ENCODE data around the gene SATB2.
A peak's percentile ranks its signal among the peaks of the same experiment; 100 is the strongest.

The SATB2 gene

DNA sequence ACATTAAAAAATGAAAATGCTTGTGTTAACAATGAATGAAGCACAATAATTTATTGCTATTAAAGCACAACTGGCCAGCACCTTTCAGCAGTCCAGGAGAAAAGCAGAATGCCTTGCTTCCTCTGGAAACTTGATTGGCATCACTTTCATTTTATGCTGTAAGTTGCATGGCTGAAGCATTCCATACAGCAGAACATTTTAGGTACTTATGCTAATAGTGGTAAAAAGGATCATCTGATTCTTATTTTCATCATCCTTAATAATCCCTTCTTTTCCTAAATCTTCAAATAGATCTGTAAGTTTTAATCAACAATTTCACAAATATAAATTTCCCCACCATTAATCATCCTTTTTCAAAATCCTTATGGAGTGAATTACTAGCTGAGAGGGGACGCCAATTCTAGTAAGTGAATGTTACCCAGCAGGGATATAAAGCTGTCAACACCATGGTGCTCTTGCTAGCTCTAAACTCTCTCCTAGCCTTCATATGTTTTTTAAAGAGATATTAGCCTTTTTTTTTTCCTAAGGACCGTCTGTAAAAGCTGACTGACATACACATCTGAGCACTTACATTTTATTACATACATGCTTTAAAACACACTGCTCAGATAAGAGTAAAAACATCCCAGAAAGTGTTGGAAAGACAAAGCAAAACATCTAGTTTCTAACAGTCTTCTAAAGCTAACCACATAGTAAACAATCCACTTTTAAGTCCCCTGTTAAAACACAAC, 5.3 kb downstream of the SATB2 start:
- DNase-seq: peak; percentile 59

DNA sequence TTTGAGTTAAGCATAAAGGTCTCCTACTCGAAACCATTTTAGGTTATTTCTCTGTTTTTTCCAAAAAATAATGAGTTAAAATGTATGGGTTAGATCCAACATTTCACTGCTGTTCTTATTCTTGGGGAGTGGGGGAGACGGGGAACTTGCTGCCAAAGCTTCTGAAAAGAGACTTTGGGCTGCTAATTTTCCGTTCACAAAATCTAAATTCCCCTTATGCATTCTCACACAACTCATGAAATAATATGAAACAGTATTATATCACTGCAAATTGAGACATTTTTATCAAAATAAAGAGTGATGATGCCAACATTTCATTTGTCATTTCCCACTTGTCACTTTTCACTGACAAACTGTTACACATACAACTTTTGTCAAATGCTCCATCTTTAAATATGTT, 7.8 kb downstream of the SATB2 start:
- DNase-seq: no peak

GRCh38 chr2:199449455-199449854, 8.3 kb downstream of the SATB2 start:
- no peak for DNase-seq

DNA sequence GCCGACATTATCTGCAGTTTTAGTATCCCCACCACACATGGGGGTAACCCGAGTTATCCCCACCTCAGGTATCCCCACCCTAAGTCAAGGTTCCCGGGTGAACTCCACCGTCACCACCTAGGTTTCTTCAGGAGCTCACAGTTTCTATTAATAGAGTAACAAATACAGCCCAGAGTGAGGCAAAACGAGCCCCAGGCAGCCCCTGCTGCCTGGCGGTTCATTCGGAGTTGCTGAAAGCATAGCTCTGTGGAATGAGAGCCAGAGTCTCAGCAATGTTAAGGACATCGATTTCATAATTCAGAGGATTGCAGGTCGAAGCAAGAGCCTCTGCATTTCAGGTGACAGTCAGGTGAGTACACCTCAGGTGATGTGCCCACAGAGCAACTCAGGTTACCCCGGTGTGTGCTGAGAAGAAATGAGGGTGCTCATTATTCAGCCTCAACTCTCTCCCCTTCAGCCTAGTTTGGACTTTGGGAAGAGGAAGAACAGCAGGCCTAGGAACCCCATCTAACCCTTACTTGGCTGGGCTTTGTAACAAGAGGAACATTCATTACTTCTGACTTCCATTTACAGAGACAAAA, 10.7 kb downstream of the SATB2 start:
- no peak for DNase-seq

DNA sequence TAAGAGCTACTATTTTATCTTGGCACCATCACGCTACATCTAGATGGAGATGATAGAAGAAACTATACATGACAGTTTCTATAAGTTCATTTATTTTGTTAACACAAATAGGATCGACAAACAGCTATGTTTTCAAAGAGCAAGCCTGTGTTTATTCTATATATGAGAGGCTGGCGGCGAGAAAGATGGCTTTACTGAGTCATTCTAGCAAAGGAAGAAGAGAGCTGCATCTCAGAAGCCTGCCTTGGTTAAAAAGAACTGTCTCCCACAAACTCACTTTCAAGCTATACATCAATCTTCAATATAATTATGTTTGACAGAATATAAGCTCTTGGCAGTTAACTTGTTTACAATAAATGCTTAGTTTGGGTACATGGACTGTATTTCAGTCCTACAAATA, 13.0 kb downstream of the SATB2 start:
- DNase-seq: no peak

- peak; percentile 81 for DNase-seq
Observed at GRCh38 chr2:199443589-199444130, 14.1 kb downstream of the SATB2 start.

DNA sequence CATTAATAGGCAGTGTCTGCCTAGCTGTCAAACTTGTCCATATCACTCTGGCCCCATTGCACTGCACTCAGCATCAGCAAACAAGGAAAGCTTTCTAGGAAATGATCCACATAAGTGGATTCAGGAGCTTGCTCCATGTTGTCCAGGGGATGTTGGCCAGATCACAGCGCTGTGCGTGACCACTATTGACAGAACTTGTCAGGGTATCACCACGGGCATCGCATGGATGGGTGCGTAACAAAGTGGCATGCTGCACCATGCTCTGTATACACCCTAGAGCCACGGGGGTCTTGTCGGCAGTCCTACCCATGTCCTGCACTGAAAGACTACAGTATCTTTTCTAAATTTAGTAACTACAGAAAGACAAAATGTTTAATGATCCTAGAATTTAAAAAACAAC, 15.6 kb downstream of the SATB2 start:
- no peak for DNase-seq

- DNase-seq: no peak
Observed at GRCh38 chr2:199441759-199442158, 16.0 kb downstream of the SATB2 start.

DNA sequence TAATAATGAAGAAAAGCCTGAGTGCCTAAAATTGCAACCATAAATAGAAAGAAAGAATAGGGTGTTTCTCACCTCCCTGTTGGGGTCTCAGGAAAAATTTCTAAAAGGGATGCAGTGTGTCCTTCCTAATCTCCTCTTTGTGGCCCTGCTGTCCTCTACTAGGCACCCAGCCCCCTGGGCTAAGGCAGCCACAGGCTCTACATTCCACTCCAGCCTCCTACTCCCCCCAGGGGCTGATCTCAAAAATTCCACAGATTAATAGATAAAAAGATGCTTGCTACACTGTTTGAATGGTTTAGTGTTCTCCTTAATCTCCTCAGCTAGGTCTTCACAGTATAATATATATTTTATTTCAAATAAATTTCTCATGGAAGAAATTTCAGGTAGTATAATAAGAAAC, 17.6 kb downstream of the SATB2 start:
- DNase-seq: no peak

- DNase-seq: no peak
Observed at GRCh38 chr2:199439542-199439941, 18.2 kb downstream of the SATB2 start.

DNA sequence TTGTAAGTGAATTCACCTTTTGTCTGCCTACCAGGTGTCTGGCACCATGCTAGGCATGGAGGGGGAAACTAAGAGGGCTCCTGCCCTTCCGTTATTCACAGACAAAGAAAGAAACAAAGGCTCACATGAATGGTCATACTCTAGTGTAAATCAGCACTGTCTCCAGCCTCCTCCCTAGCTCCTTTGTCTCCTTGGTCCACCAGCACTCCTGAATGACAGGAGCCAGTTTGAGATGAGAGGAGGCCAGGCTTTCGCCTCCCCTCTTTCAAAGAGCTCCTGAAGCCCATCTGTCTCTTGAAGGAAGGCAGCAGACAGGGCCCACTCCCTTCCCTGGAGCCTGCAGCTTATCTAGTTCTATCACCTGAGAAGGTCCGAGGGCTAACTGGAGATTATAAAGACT, 18.7 kb downstream of the SATB2 start:
- no peak for DNase-seq

DNA sequence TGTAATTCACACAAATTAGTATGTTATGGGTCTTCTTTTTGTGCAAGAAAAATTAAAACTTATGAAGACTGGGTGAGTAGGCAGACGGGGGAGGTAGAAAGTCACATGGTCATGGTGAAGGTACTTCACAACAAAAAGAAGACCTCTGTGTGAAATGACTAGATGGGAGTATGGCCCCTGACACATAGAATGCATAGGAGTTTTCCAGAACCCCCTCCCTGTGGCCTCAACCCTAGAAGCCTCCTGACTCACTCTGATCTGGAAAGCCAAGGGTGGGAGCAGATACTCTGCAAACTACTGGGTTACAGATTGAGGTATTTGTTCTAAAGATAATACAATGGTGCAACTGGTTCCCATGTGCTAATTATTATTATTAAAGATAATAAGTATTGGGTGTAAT, 23.2 kb downstream of the SATB2 start:
- DNase-seq: no peak

GRCh38 chr2:199433204-199433832, 24.4 kb downstream of the SATB2 start:
- no peak for DNase-seq

DNA sequence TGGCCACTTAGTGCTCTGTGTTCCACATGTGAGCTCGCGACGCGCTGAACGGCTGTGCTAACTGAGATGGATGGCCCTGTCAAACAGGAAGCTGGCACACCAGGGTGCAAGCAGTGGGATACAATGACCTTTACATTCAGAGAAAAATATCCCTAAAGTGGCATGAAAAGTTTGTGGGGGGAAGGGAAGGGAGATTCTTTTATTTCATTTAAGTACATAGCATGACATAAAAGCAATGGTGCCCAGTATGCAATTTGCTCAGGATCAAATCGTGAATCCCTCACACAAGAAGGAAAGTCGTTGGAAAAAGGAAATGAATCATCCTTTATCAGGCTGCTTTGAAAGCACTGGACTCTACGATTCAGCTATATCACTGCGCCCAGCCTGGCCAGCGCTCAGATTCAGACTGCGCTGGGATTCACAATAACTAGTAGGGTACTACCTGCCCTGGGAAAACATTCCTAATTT, 26.0 kb downstream of the SATB2 start:
- DNase-seq: no peak

DNA sequence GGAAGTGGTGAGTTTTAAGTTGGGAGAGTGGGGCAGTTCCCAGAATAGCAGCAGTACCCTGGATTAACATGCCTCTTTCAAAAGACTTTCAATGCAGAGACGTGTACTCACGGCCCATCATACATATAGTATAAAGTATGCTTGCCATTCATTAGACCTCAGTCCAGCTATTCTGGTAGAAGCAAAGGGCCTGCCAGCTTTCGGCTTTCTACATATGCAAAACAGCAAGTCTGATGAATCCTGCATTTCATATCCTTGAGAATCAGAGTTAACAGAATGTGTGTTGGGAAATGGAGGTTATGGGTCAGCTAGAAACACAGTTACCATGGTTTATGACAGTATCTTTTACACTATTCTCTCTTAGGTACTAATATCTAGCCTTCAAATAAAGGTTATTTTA, 27.5 kb downstream of the SATB2 start:
- DNase-seq: no peak

DNA sequence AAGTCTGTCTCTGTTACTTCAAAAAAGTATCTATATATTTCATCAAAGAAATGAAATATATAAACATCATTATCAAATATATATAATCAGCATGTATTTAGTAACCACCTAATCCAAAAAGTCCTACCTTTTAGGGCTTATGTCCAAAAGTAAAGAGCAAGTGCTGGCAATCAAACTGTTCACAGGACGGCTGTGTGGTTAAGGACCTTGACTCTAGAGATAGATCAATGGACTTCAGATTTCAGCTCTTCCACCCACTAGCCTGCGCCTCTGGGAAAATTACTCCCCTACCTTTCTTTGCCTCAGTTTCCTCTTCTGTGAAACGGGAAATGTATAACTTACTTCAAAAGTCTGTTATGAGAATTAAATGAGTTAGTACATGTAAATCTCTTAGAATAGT, 29.4 kb downstream of the SATB2 start:
- DNase-seq: no peak

- no peak for DNase-seq
Observed at GRCh38 chr2:199424160-199424559, 33.6 kb downstream of the SATB2 start.

DNA sequence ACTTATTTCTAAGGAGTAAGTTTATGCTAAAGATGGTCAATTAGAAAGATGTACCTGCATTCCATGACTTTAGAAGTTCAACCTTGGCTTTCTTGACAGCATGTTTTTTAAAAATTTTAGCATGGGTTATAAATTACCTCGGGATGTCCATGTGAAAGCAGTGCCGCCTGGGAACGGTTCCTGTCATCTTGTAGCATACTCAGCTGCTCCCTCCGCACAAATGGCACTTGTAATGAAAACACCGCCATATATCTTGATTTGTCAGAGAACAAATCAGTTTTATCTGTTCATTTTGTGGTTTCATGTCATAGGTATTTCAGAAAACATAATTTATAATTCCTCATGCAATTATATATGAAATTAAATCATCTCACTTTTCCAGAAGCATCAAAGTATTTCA, 38.3 kb downstream of the SATB2 start:
- no peak for DNase-seq

GRCh38 chr2:199414465-199414864, 43.3 kb downstream of the SATB2 start:
- DNase-seq: no peak

DNA sequence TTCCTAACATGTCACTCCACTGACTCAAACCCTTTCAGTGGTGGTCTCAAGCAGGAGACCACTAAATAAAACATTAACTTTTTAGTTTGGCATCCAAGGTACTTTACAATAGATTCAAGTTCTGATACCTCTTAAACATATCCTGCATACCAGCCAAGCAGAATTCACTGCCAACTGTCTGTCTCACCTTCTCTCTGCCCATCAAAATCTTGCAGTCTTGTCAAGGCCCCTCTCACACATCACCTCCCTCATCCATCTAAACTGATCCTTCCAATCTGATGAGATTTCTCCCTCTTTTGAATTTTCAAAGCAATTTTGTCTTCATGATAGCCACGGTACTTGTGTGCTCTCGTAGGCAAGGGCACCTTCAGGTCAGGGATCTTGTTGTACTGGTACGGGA, 43.7 kb downstream of the SATB2 start:
- DNase-seq: no peak

- DNase-seq: peak; percentile 62
Observed at GRCh38 chr2:199409759-199410529, 47.8 kb downstream of the SATB2 start.

GRCh38 chr2:199407421-199407820, 50.3 kb downstream of the SATB2 start:
- no peak for DNase-seq

GRCh38 chr2:199405241-199405640, 52.5 kb downstream of the SATB2 start:
- DNase-seq: peak; percentile 14
